Duodenal mucosa (tissue), 2 donors: ENCODE results near the gene LNX2.

Experiments
- H3K27ac ChIP-seq: one replicate; pipeline ENCODE4 v1.7.0; 2013; ENCODE audit warnings: low read depth, low read length
- H3K27me3 ChIP-seq, 2 donors: one replicate each; pipeline ENCODE4 v1.7.0; 2013; ENCODE audit warnings: low read length in 2 of 2, control low read depth in 1 of 2; ENCODE audit not compliant: insufficient read depth in 2 of 2, control insufficient read depth in 1 of 2
- H3K36me3 ChIP-seq, 2 donors: one replicate each; pipeline ENCODE4 v1.7.0; 2013; ENCODE audit warnings: low read length in 2 of 2, control low read depth in 1 of 2; ENCODE audit not compliant: insufficient read depth in 2 of 2, control insufficient read depth in 1 of 2
- H3K4me1 ChIP-seq, 2 donors: one replicate each; pipeline ENCODE4 v1.7.0; 2013; ENCODE audit warnings: low read length in 2 of 2, control low read depth in 1 of 2; ENCODE audit not compliant: insufficient read depth in 2 of 2, control insufficient read depth in 1 of 2
- H3K4me3 ChIP-seq, 2 donors: one replicate each; pipeline ENCODE4 v1.7.0; 2013; ENCODE audit warnings: low read length in 2 of 2, low read depth in 1 of 2
- H3K9ac ChIP-seq, 2 donors: one replicate each; pipeline ENCODE4 v1.7.0; 2013; ENCODE audit warnings: low read length in 2 of 2, low read depth in 1 of 2
- H3K9me3 ChIP-seq, 2 donors: one replicate each; pipeline ENCODE4 v1.7.0; 2013; ENCODE audit warnings: low read length in 2 of 2, control low read depth in 1 of 2; ENCODE audit not compliant: control insufficient read depth in 1 of 2

The LNX2 gene

DNA sequence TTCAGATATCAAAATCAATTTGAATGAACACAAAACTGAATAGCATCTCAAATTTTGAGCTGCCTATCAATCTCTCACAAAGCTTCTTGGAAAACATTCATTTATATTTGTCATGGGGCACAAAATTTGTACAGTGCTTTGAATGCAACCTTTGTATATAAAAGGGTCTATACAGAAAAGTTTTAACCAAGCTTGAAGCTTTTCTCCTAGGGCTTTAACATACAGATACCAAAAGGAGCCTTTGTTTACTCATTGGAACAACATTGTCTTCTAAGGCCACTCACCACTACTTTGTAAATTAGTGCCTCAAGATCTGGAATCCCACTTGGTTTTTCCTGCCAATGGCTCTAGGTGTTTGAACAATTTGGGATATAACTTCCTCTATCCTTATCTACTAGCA is 21.2 kb downstream of the LNX2 start:
- Histone ChIP-seq H3K4me3 (no peak overlapping the region), H3K9me3 (no peaks in the 10 kb centered on the region), H3K9ac (no peak overlapping the region), H3K27me3 (no peaks in the 10 kb centered on the region), H3K36me3 (no peaks in the 10 kb centered on the region), H3K4me1 (peaks cover 5 to 22% of the 10 kb centered on the region in 2 donors), H3K27ac (no peak overlapping the region)

DNA sequence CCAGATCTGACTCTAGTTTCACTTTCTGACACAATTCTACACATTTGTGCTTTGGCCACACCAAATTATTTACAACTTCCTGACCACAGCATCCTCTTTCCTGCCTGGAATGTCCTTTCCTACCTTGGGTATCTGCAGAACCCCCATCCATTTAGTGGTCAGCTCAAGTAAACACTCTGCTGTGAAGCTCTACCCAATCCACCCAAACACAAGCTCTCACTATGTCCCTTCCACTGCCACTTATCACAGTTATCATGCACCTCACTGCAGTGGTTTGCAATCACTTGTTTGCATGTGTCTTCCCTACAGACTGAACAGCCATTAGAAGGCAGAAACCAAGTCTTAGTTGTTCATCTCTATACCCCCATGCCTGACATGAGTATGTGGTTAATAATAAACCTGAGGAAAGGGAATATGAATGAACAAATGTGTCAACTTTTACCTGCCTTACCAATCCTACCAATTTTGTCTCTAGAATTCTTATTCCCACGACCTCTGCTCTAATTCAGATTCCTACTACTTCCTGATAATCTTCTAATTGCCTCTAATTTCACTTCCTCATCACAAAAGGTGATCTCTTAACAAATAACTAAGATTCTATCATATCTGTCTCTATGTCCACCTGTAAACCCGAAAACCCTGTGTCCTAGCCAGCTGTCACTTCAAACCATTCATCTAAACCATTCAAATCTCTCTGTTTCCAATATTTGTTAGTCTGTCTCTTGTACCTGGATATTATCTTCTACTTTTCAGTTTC is 25.1 kb downstream of the LNX2 start:
- no peak overlapping the region for H3K9ac ChIP-seq
- H3K4me3 ChIP-seq: no peak overlapping the region
- H3K27ac ChIP-seq: no peak overlapping the region
- H3K27me3 ChIP-seq: no peaks in the 10 kb centered on the region
- H3K36me3 ChIP-seq: no peaks in the 10 kb centered on the region
- H3K4me1 ChIP-seq: peaks cover 5 to 24% of the 10 kb centered on the region in 2 donors
- no peaks in the 10 kb centered on the region for H3K9me3 ChIP-seq

DNA sequence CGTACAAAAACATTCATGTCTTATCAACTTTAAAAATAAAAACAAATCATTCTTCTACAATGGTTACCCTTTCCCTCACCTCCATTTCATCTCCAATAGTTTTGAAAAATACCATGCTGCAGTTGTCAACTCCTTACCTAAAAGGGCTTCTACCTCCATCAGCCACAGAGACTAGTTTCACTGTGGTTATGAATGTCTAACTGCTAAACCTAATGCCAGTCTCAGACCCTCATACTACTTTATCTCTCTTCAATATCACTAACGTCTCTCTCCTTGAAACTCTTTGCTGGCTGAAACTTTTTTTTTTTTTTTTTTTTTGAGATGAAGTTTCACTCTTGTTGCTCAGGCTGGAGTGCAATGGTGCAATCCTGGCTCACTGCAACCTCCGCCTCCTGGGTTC is 27.1 kb downstream of the LNX2 start:
- Histone ChIP-seq H3K4me1 (peaks cover 5 to 24% of the 10 kb centered on the region in 2 donors), H3K9me3 (no peaks in the 10 kb centered on the region), H3K36me3 (no peaks in the 10 kb centered on the region)

DNA sequence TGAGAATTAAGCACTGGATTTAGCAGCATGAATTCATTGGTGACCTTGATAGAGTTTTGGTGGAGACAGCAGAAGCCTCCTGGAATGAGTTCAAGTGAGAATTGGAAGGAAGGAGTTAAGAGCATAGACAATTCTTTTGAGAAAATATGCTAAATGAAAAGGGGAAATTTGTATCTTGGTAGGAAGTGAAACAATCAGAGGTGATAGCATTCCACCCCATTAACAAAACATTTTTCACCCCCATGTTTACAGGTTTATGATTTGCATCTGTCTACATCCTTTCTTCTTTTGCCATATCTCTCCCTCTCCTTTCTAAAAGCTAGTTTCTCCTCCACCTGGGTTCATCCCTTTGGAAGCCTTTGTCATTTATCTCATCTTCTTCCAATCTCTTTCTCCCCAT is 27.5 kb downstream of the LNX2 start:
- Histone ChIP-seq H3K9me3 (no peaks in the 10 kb centered on the region), H3K4me1 (peaks cover 5 to 24% of the 10 kb centered on the region in 2 donors), H3K27ac (no peak overlapping the region)

More for the DNA sequence above, 27.1 kb downstream of the LNX2 start:
- no peak overlapping the region for H3K4me3 ChIP-seq
- H3K27me3 ChIP-seq: no peaks in the 10 kb centered on the region
- no peak overlapping the region for H3K27ac ChIP-seq
- no peak overlapping the region for H3K9ac ChIP-seq

DNA sequence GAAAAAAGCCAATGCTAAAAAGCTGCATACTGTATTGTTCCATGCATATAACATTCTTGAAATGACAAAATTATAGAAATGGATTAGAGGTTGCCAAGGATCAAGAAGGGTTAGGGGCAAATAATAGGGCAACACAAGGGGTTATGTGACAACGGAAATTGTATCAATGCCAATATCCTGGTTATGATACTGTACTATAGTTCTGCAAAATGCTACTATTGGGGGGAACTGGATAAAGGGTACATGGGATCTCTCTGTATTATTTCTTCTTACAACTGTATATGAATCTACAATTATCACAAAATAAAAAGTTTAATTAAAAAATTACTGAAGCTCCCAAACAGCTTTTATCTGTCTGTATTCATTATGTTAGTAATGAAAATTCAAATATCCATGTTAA is 31.9 kb downstream of the LNX2 start:
- Histone ChIP-seq H3K4me1 (peaks cover 5 to 9% of the 10 kb centered on the region in 2 donors), H3K9ac (no peak overlapping the region), H3K36me3 (no peaks in the 10 kb centered on the region), H3K4me3 (no peak overlapping the region), H3K9me3 (no peaks in the 10 kb centered on the region), H3K27ac (no peak overlapping the region), H3K27me3 (no peaks in the 10 kb centered on the region)

More for the DNA sequence above, 27.5 kb downstream of the LNX2 start:
- Histone ChIP-seq H3K36me3 (no peaks in the 10 kb centered on the region), H3K27me3 (no peaks in the 10 kb centered on the region), H3K4me3 (no peak overlapping the region), H3K9ac (no peak overlapping the region)

DNA sequence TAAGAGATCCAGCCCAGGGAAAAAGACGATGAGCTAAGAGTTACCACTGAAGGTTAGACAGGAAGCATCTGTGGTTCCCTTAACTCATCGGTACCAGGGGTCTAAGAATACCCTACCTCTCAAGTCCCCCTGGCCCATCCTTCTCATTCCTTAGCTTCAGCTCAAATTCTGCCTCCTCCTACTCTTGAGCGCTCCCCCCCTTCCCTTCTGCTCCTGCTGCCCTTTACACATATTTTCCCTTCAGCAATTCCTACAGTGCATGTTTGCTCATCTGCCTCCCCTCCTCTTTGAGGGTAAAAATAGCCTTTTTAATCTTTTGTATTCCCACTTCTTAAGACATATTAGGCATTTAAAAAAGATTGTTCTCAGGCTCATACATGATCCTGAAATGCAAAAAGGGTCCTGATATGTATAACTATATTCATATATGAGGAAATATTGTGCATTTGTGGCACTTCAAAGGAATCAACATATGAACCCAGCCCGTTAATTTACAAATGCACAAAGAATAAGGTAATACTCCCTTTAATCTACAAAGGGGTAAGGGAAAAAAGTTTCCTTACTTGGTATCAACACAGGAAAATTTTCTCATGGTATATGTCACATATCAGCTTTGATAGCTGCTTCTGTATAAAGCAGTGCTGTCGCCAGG is 33.1 kb downstream of the LNX2 start:
- Histone ChIP-seq H3K4me3 (no peak overlapping the region), H3K36me3 (no peaks in the 10 kb centered on the region), H3K9me3 (no peaks in the 10 kb centered on the region), H3K9ac (no peak overlapping the region), H3K27ac (no peak overlapping the region), H3K27me3 (no peaks in the 10 kb centered on the region), H3K4me1 (peaks cover 5 to 6% of the 10 kb centered on the region in 2 donors)

DNA sequence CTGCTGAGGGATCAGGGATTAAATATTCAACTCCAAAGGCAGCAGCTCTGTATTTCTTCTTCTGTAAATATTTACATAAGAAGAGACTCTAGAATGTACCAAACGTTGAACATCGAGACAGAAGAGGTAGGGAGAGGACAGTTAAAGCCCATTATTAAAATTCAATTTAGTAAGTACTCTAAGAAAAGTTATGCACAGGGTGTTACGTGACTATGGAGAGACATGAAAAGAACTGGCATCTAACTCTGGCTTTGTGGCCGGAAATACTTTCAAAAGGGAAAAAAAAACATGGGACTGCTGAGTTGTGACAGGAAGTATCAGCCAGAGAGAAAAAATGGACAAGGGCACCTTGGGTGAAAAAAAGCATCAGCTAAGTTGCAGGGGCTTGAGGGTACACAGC is 36.7 kb downstream of the LNX2 start:
- H3K36me3 ChIP-seq: peaks cover 0 to 7% of the 10 kb centered on the region in 2 donors
- peaks cover 5 to 6% of the 10 kb centered on the region in 2 donors for H3K4me1 ChIP-seq
- no peak overlapping the region for H3K9ac ChIP-seq
- no peaks in the 10 kb centered on the region for H3K27me3 ChIP-seq
- no peaks in the 10 kb centered on the region for H3K9me3 ChIP-seq
- no peak overlapping the region for H3K4me3 ChIP-seq
- no peak overlapping the region for H3K27ac ChIP-seq

DNA sequence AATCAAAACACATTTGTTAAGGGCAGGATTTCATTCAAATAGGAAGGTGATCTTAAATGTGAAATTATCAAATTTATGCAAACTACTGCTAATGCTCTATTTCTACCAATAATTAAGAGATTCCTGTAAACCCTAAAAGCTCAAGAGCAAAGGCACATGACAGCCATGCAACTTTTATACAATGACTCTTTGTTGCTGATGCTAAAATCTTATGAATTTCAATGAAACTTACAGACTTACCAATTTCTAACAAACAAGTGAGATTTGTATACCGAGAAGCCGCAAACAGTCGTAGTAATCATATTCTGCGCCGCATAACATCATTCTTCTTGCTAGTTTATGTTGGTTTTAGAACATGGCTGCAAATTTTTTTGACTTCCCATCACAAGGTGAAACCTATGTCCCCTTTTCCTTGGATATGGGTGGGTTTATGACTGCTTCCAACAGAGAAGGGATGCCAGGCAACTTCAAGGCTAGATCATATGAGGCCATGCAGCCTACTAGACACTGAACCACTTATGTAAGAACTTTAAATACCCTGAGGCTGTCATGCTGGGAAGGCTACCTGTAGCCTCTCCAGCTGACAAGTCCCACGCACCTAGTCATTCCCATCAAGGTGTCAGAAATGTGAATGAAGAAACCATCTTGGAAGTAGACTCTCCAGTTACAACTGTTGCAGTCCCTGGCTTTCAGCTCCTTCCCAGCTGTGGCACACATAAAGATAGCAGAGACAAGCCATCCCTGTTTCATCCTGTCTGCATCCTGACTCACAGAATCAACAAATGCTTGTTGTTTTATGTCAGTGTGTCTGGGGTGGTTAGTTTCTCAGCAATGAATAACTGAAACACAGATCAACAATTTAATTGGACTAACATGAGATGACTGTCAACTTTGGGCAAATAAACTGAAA is 42.0 kb downstream of the LNX2 start:
- no peaks in the 10 kb centered on the region for H3K4me1 ChIP-seq
- H3K9me3 ChIP-seq: no peaks in the 10 kb centered on the region
- H3K36me3 ChIP-seq: peaks cover 0 to 18% of the 10 kb centered on the region in 2 donors
- H3K9ac ChIP-seq: no peak overlapping the region
- no peaks in the 10 kb centered on the region for H3K27me3 ChIP-seq
- no peak overlapping the region for H3K27ac ChIP-seq
- H3K4me3 ChIP-seq: no peak overlapping the region

DNA sequence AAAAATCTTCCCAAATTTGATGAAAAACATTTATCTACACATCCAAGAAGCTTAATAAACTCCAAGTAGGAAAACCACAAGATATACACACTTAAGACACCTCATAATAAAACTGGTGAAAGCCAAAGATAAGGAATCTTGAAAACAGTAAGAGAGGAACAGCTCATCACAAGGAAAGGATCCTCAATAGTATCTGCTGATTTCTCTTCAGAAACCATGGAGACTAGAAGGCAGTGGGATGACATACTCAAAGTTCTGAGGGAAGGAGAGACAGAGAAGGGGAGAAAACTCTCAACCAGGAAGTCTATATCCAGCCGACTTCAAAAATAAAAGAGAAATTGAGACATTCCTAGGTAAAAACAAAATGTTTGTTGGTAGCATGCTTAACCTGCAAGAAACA is 45.7 kb downstream of the LNX2 start:
- H3K4me1 ChIP-seq: no peaks in the 10 kb centered on the region
- H3K36me3 ChIP-seq: peaks cover 4 to 14% of the 10 kb centered on the region in 2 donors
- H3K9ac ChIP-seq: no peak overlapping the region
- no peaks in the 10 kb centered on the region for H3K9me3 ChIP-seq
- no peaks in the 10 kb centered on the region for H3K27me3 ChIP-seq
- H3K4me3 ChIP-seq: no peak overlapping the region
- H3K27ac ChIP-seq: no peak overlapping the region

DNA sequence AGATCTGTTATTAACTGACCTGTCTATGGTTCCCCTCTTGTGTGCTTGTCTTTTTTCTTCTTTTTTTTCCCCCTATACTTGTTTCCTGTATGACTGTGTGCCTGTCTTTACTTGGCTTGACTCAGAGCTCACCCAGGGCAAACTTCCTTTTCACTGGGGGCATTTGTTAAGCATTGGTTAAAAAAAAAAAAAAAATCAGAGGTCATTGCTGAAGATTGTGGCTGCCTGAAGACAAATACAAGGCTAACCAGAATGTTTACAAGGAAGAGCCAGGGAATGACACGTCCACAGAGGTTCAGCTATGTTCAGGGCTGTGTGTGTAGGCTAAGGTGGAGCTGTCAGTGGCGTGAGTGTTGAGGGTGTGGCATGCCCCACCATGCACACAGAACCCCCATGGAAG is 47.1 kb downstream of the LNX2 start:
- Histone ChIP-seq H3K9ac (no peak overlapping the region), H3K4me3 (no peak overlapping the region), H3K36me3 (peaks cover 7 to 19% of the 10 kb centered on the region in 2 donors), H3K27ac (no peak overlapping the region), H3K4me1 (no peaks in the 10 kb centered on the region), H3K9me3 (no peaks in the 10 kb centered on the region), H3K27me3 (no peaks in the 10 kb centered on the region)
